ENCODE measurements around the gene PHLDA1. TPM values are rescaled to one million over a fixed set of nuclear protein-coding genes. Genes with fewer than 3 reads are reported as not detected.

Gene PHLDA1
- total and polyA plus RNA-seq, 2 experiments from 2014 or later, result 11.7 to 21.6 TPM

DNA sequence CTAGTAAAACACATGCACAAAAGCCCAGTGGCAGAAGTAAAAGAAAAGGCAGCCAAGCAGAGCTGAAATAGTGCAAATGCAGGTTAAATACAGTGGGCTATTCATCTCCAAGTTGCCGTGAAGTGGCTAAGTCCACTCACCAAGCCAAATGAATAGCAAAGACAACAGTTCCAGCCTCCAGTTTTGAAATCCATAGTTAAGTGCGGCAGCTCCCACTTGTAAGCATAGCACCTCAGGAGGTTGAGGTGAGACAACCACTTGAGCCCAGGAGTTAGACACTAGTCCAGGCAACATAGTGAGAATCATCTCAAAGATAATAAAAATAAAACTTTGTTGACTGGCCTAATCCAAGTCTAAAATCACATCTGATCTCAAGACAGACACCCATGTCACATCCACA, 9.8 kb upstream of the PHLDA1 start (continued):
- TF ChIP-seq, protein P1, sequence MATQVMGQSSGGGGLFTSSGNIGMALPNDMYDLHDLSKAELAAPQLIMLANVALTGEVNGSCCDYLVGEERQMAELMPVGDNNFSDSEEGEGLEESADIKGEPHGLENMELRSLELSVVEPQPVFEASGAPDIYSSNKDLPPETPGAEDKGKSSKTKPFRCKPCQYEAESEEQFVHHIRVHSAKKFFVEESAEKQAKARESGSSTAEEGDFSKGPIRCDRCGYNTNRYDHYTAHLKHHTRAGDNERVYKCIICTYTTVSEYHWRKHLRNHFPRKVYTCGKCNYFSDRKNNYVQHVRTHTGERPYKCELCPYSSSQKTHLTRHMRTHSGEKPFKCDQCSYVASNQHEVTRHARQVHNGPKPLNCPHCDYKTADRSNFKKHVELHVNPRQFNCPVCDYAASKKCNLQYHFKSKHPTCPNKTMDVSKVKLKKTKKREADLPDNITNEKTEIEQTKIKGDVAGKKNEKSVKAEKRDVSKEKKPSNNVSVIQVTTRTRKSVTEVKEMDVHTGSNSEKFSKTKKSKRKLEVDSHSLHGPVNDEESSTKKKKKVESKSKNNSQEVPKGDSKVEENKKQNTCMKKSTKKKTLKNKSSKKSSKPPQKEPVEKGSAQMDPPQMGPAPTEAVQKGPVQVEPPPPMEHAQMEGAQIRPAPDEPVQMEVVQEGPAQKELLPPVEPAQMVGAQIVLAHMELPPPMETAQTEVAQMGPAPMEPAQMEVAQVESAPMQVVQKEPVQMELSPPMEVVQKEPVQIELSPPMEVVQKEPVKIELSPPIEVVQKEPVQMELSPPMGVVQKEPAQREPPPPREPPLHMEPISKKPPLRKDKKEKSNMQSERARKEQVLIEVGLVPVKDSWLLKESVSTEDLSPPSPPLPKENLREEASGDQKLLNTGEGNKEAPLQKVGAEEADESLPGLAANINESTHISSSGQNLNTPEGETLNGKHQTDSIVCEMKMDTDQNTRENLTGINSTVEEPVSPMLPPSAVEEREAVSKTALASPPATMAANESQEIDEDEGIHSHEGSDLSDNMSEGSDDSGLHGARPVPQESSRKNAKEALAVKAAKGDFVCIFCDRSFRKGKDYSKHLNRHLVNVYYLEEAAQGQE (IDR thresholded peaks at IDR 0.05; ENCODE audit: unreplicated experiment), result no peak

DNA sequence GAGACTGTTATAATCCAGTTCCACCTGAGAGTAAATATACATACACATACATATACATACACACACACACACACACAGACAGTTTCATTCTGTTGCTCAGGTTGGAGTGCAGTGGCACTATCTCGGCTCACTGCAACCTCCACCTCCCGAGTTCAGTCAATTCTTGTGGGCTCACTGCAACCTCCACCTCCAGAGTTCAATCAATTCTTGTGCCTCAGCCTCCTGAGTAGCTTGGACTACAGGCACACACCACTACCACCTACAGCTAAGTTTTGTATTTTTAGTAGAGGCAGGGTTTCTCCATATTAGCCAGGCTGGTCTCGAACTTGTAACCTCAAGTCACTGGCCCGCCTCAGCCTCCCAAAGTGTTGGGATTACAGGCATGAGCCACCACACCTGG, 8.9 kb upstream of the PHLDA1 start:
- Histone ChIP-seq H2AFZ (no peak overlapping the region), H3K4me3 (no peak overlapping the region), H3K4me1 (ENCODE audit: insufficient read depth) (peaks cover 33% of the 10 kb centered on the region), H3K36me3 (ENCODE audit: insufficient read depth) (peaks cover under 1% of the 10 kb centered on the region; the same call in 1 of the 2 replicates), H3F3A (replicated peaks; ENCODE audit: low read depth) (peaks cover 5% of the 10 kb centered on the region; the same call in 1 of the 2 replicates), H3K9me2 (ENCODE audit: insufficient read depth) (no peaks in the 10 kb centered on the region), H3K27me3 (ENCODE audit: insufficient read depth) (no peaks in the 10 kb centered on the region), H3K27ac (ENCODE audit: low read depth) (0 out of 2 replicates have a peak overlapping the region, but pooled peaks have one; percentile 28), H3K79me2 (replicated peaks; ENCODE audit: insufficient read depth) (no peaks in the 10 kb centered on the region), H3K4me2 (no peak overlapping the region), H4K20me1 (replicated peaks; ENCODE audit: insufficient read depth) (no peaks in the 10 kb centered on the region)
- 0 out of 3 replicates have a peak, but pooled peaks have one; percentile 5 for ATAC-seq
- no peak for DNase-seq (ENCODE audit: low spot score)
- H3K4me1 Mint-ChIP-seq, result peaks cover 43% of the 10 kb centered on the region
- no peaks in the 10 kb centered on the region for H3K9me3 Mint-ChIP-seq
- no peak overlapping the region for H3K4me3 Mint-ChIP-seq
- peak overlapping the region; percentile 20; the same call in 1 of the 2 replicates for H3K27ac Mint-ChIP-seq
- TF ChIP-seq POLR2AphosphoS5 (IDR thresholded peaks at IDR 0.05; ENCODE audit: low read depth) (peak; percentile 39), NANOG (IDR thresholded peaks at IDR 0.05; ENCODE audit: borderline replicate concordance) (no peak)
- H3K27me3 Mint-ChIP-seq (ENCODE audit: insufficient read depth, low read depth, poor library complexity), result peaks cover 10% of the 10 kb centered on the region
- peaks cover 12% of the 10 kb centered on the region; the same call in 2 of the 3 replicates for H3K36me3 Mint-ChIP-seq (ENCODE audit: low read depth)

DNA sequence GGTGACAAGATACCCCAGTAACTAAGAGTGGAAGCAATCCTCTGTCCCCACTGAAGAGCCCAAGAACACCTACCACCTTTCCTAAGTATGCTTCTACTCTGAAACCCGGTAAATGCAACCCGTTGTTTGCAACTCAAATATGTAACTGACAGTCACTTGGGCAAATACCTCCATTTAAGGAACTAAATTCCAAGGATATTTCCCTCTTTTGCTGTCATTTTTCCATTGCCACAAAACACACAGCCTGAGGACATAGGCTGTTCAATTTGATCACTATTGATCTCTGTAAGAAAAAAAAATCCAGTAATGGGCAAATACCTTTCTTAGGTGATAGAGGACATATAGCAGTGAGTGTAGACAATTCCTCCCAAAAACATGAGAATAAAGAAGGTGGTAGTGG, 6.6 kb upstream of the PHLDA1 start:
- Histone ChIP-seq H3K4me2 (no peak overlapping the region), H2AFZ (no peak overlapping the region), H3K9me2 (ENCODE audit: insufficient read depth) (no peaks in the 10 kb centered on the region), H3K79me2 (replicated peaks; ENCODE audit: insufficient read depth) (no peaks in the 10 kb centered on the region), H3K4me3 (no peak overlapping the region), H3K36me3 (ENCODE audit: insufficient read depth) (no peaks in the 10 kb centered on the region), H3K27me3 (ENCODE audit: insufficient read depth) (no peaks in the 10 kb centered on the region), H3F3A (replicated peaks; ENCODE audit: low read depth) (peaks cover 5% of the 10 kb centered on the region; the same call in 1 of the 2 replicates), H3K4me1 (ENCODE audit: insufficient read depth) (peaks cover 41% of the 10 kb centered on the region), H3K27ac (ENCODE audit: low read depth) (peak overlapping the region; percentile 61), H4K20me1 (replicated peaks; ENCODE audit: insufficient read depth) (no peaks in the 10 kb centered on the region)
- DNase-seq (ENCODE audit: low spot score) (no peak), ATAC-seq (peak; percentile 5; the same call in 1 of the 3 replicates)
- H3K27me3 Mint-ChIP-seq (ENCODE audit: insufficient read depth, low read depth, poor library complexity), result peaks cover 8% of the 10 kb centered on the region
- no peaks in the 10 kb centered on the region for H3K36me3 Mint-ChIP-seq (ENCODE audit: low read depth)
- H3K27ac Mint-ChIP-seq, result peak overlapping the region; percentile 40; the same call in 1 of the 2 replicates
- peaks cover 55% of the 10 kb centered on the region for H3K4me1 Mint-ChIP-seq
- H3K4me3 Mint-ChIP-seq, result no peak overlapping the region
- H3K9me3 Mint-ChIP-seq, result no peaks in the 10 kb centered on the region
- TF ChIP-seq NANOG (IDR thresholded peaks at IDR 0.05; ENCODE audit: borderline replicate concordance), result no peak
- no peak for TF ChIP-seq STAT1 (IDR thresholded peaks at IDR 0.05; ENCODE audit: unreplicated experiment)
- no peak for TF ChIP-seq ZNF114 (CRISPR knock-in tag; IDR thresholded peaks at IDR 0.05)
- no peak for TF ChIP-seq POLR2AphosphoS5 (IDR thresholded peaks at IDR 0.05; ENCODE audit: low read depth)
- TF ChIP-seq, protein P2, sequence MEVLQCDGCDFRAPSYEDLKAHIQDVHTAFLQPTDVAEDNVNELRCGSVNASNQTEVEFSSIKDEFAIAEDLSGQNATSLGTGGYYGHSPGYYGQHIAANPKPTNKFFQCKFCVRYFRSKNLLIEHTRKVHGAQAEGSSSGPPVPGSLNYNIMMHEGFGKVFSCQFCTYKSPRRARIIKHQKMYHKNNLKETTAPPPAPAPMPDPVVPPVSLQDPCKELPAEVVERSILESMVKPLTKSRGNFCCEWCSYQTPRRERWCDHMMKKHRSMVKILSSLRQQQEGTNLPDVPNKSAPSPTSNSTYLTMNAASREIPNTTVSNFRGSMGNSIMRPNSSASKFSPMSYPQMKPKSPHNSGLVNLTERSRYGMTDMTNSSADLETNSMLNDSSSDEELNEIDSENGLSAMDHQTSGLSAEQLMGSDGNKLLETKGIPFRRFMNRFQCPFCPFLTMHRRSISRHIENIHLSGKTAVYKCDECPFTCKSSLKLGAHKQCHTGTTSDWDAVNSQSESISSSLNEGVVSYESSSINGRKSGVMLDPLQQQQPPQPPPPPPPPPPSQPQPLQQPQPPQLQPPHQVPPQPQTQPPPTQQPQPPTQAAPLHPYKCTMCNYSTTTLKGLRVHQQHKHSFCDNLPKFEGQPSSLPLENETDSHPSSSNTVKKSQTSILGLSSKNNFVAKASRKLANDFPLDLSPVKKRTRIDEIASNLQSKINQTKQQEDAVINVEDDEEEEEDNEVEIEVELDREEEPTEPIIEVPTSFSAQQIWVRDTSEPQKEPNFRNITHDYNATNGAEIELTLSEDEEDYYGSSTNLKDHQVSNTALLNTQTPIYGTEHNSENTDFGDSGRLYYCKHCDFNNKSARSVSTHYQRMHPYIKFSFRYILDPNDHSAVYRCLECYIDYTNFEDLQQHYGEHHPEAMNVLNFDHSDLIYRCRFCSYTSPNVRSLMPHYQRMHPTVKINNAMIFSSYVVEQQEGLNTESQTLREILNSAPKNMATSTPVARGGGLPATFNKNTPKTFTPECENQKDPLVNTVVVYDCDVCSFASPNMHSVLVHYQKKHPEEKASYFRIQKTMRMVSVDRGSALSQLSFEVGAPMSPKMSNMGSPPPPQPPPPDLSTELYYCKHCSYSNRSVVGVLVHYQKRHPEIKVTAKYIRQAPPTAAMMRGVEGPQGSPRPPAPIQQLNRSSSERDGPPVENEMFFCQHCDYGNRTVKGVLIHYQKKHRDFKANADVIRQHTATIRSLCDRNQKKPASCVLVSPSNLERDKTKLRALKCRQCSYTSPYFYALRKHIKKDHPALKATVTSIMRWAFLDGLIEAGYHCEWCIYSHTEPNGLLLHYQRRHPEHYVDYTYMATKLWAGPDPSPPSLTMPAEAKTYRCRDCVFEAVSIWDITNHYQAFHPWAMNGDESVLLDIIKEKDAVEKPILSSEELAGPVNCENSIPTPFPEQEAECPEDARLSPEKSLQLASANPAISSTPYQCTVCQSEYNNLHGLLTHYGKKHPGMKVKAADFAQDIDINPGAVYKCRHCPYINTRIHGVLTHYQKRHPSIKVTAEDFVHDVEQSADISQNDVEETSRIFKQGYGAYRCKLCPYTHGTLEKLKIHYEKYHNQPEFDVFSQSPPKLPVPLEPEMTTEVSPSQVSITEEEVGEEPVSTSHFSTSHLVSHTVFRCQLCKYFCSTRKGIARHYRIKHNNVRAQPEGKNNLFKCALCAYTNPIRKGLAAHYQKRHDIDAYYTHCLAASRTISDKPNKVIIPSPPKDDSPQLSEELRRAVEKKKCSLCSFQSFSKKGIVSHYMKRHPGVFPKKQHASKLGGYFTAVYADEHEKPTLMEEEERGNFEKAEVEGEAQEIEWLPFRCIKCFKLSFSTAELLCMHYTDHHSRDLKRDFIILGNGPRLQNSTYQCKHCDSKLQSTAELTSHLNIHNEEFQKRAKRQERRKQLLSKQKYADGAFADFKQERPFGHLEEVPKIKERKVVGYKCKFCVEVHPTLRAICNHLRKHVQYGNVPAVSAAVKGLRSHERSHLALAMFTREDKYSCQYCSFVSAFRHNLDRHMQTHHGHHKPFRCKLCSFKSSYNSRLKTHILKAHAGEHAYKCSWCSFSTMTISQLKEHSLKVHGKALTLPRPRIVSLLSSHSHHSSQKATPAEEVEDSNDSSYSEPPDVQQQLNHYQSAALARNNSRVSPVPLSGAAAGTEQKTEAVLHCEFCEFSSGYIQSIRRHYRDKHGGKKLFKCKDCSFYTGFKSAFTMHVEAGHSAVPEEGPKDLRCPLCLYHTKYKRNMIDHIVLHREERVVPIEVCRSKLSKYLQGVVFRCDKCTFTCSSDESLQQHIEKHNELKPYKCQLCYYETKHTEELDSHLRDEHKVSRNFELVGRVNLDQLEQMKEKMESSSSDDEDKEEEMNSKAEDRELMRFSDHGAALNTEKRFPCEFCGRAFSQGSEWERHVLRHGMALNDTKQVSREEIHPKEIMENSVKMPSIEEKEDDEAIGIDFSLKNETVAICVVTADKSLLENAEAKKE (CRISPR knock-in tag; IDR thresholded peaks at IDR 0.05), result no peak
- TF ChIP-seq, protein P3, sequence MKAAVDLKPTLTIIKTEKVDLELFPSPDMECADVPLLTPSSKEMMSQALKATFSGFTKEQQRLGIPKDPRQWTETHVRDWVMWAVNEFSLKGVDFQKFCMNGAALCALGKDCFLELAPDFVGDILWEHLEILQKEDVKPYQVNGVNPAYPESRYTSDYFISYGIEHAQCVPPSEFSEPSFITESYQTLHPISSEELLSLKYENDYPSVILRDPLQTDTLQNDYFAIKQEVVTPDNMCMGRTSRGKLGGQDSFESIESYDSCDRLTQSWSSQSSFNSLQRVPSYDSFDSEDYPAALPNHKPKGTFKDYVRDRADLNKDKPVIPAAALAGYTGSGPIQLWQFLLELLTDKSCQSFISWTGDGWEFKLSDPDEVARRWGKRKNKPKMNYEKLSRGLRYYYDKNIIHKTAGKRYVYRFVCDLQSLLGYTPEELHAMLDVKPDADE (IDR thresholded peaks at IDR 0.05), result no peak
